ENCODE data around the gene HOXA1.

Gene HOXA1

GRCh38 chr7:27082171-27082570 lies 13.6 kb downstream of the HOXA1 start:
- no peak for DNase-seq (ENCODE audit: low read depth in 1 of 2, low spot score in 1 of 2)
- H3K27ac ChIP-seq (replicated peaks) = no peak overlapping the region
- H3K4me3 ChIP-seq (replicated peaks; ENCODE audit: insufficient read depth, low read length) = no peak overlapping the region
- H3K27me3 ChIP-seq (ENCODE audit: insufficient read depth, poor library complexity, severe bottlenecking) = no peaks in the 10 kb centered on the region
- TF ChIP-seq CTCF (IDR thresholded peaks at IDR 0.05; ENCODE audit: insufficient read depth, low read length) (no peak), REST (IDR thresholded peaks at IDR 0.05; ENCODE audit: insufficient replicate concordance, low read depth) (no peak), SPI1 (IDR thresholded peaks at IDR 0.05; ENCODE audit: borderline replicate concordance, low read depth) (no peak)

- no peak overlapping the region for H3K27ac ChIP-seq (replicated peaks)
- DNase-seq (ENCODE audit: low read depth in 1 of 2, low spot score in 1 of 2) = no peak
- no peak for TF ChIP-seq GABPA (IDR thresholded peaks at IDR 0.05; ENCODE audit: low read depth)
- H3K27me3 ChIP-seq (ENCODE audit: insufficient read depth, poor library complexity, severe bottlenecking) = no peaks in the 10 kb centered on the region
- no peak overlapping the region for H3K4me3 ChIP-seq (replicated peaks; ENCODE audit: insufficient read depth, low read length)
These were observed 14.9 kb downstream of the HOXA1 start for GRCh38 chr7:27080844-27081436.

GRCh38 chr7:27079234-27079975 lies 16.4 kb downstream of the HOXA1 start:
- no peak for DNase-seq (ENCODE audit: low read depth in 1 of 2, low spot score in 1 of 2)
- no peak overlapping the region for H3K4me3 ChIP-seq (replicated peaks; ENCODE audit: insufficient read depth, low read length)
- H3K27ac ChIP-seq (replicated peaks) = no peak overlapping the region
- TF ChIP-seq GABPA (IDR thresholded peaks at IDR 0.05; ENCODE audit: low read depth) (no peak), REST (IDR thresholded peaks at IDR 0.05; ENCODE audit: insufficient replicate concordance, low read depth) (no peak), CTCF (IDR thresholded peaks at IDR 0.05; ENCODE audit: insufficient read depth, low read length) (no peak), POLR2AphosphoS5 (IDR thresholded peaks at IDR 0.05; ENCODE audit: low read depth) (no peak), SPI1 (IDR thresholded peaks at IDR 0.05; ENCODE audit: borderline replicate concordance, low read depth) (no peak)
- no peaks in the 10 kb centered on the region for H3K27me3 ChIP-seq (ENCODE audit: insufficient read depth, poor library complexity, severe bottlenecking)

GRCh38 chr7:27078616-27079233 lies 17.1 kb downstream of the HOXA1 start:
- no peak for DNase-seq (ENCODE audit: low read depth in 1 of 2, low spot score in 1 of 2)
- no peaks in the 10 kb centered on the region for H3K27me3 ChIP-seq (ENCODE audit: insufficient read depth, poor library complexity, severe bottlenecking)
- TF ChIP-seq SPI1 (IDR thresholded peaks at IDR 0.05; ENCODE audit: borderline replicate concordance, low read depth) = no peak
- TF ChIP-seq REST (IDR thresholded peaks at IDR 0.05; ENCODE audit: insufficient replicate concordance, low read depth) = no peak
- TF ChIP-seq GABPA (IDR thresholded peaks at IDR 0.05; ENCODE audit: low read depth) = no peak
- no peak for TF ChIP-seq CTCF (IDR thresholded peaks at IDR 0.05; ENCODE audit: insufficient read depth, low read length)
- no peak for TF ChIP-seq POLR2AphosphoS5 (IDR thresholded peaks at IDR 0.05; ENCODE audit: low read depth)
- no peak overlapping the region for H3K4me3 ChIP-seq (replicated peaks; ENCODE audit: insufficient read depth, low read length)
- no peak overlapping the region for H3K27ac ChIP-seq (replicated peaks)

Measured in HL-60 (cell line).